ENCODE measurements around the gene ZBTB38. TPM values are rescaled to one million over a fixed set of nuclear protein-coding genes. Genes with fewer than 3 reads are reported as not detected.

The ZBTB38 gene
- total and polyA plus RNA-seq, 10 donors, result 4.8 to 122 (median 58.5) TPM

GRCh38 chr3:141345528-141345927 is 22.8 kb upstream of the ZBTB38 start:
- no peak overlapping the region for H3K4me3 ChIP-seq
- H3K36me3 ChIP-seq, result no peaks in the 10 kb centered on the region
- H3K27ac ChIP-seq, result no peak overlapping the region
- H3K4me1 ChIP-seq, result no peaks in the 10 kb centered on the region
- intact Hi-C loops (cut with DNase I; ENCODE audit: low total_unique reads), result no loop called here
- peaks cover 0 to 9% (median 0%) of the 10 kb centered on the region in 8 donors for H3K9me3 ChIP-seq
- DNase-seq, result no peak
- 78 to 94% (median 82%) methylated on average over 2 of the region's 2 CpGs for WGBS, 5 donors
- H3K27me3 ChIP-seq (replicated peaks in 1 of 7), result no peaks in the 10 kb centered on the region
- TF ChIP-seq POLR2AphosphoS5 (IDR thresholded peaks at IDR 0.05) (no peak), CTCF (IDR thresholded peaks at IDR 0.05 in 8 of 11, conservative IDR thresholded peaks at IDR 0.05 in 3 of 11) (no peak), POLR2A (IDR thresholded peaks at IDR 0.05) (no peak)

GRCh38 chr3:141346007-141346406 is 22.3 kb upstream of the ZBTB38 start:
- no peaks in the 10 kb centered on the region for H3K36me3 ChIP-seq
- H3K4me1 ChIP-seq, result no peaks in the 10 kb centered on the region
- no peaks in the 10 kb centered on the region for H3K27me3 ChIP-seq (replicated peaks in 1 of 7)
- no peak overlapping the region for H3K27ac ChIP-seq
- peaks cover 0 to 9% (median 0%) of the 10 kb centered on the region in 8 donors for H3K9me3 ChIP-seq
- TF ChIP-seq CTCF (IDR thresholded peaks at IDR 0.05 in 8 of 11, conservative IDR thresholded peaks at IDR 0.05 in 3 of 11) (no peak), POLR2A (IDR thresholded peaks at IDR 0.05) (no peak), POLR2AphosphoS5 (IDR thresholded peaks at IDR 0.05) (no peak)
- DNase-seq, result no peak
- 79 to 87% (median 83%) methylated on average over 4 of the region's 4 CpGs for WGBS, 5 donors
- intact Hi-C loops (cut with DNase I; ENCODE audit: low total_unique reads), result no loop called here
- no peak overlapping the region for H3K4me3 ChIP-seq

GRCh38 chr3:141346418-141346817 is 21.9 kb upstream of the ZBTB38 start:
- DNase-seq, result no peak
- Histone ChIP-seq H3K27me3 (replicated peaks in 1 of 7) (no peaks in the 10 kb centered on the region), H3K4me3 (no peak overlapping the region), H3K27ac (no peak overlapping the region), H3K9me3 (peaks cover 0 to 9% (median 0%) of the 10 kb centered on the region in 8 donors), H3K36me3 (no peaks in the 10 kb centered on the region), H3K4me1 (no peaks in the 10 kb centered on the region)
- 39 to 68% (median 51%) methylated on average over 5 of the region's 5 CpGs for WGBS, 5 donors
- intact Hi-C loops (cut with DNase I; ENCODE audit: low total_unique reads), result no loop called here
- no peak for TF ChIP-seq POLR2A (IDR thresholded peaks at IDR 0.05)
- TF ChIP-seq CTCF (IDR thresholded peaks at IDR 0.05 in 8 of 11, conservative IDR thresholded peaks at IDR 0.05 in 3 of 11), result no peak
- TF ChIP-seq POLR2AphosphoS5 (IDR thresholded peaks at IDR 0.05), result no peak

- Histone ChIP-seq H3K4me1 (no peaks in the 10 kb centered on the region), H3K9me3 (peaks cover 0 to 9% (median 0%) of the 10 kb centered on the region in 8 donors), H3K36me3 (no peaks in the 10 kb centered on the region), H3K4me3 (no peak overlapping the region), H3K27me3 (replicated peaks in 1 of 7) (no peaks in the 10 kb centered on the region), H3K27ac (no peak overlapping the region)
- intact Hi-C loops (cut with DNase I; ENCODE audit: low total_unique reads), result no loop called here
- WGBS, 5 donors, result 59 to 69% (median 62%) methylated on average over 5 of the region's 5 CpGs
- DNase-seq, result no peak
- TF ChIP-seq CTCF (IDR thresholded peaks at IDR 0.05 in 8 of 11, conservative IDR thresholded peaks at IDR 0.05 in 3 of 11), result no peak
- no peak for TF ChIP-seq POLR2AphosphoS5 (IDR thresholded peaks at IDR 0.05)
- TF ChIP-seq POLR2A (IDR thresholded peaks at IDR 0.05), result no peak
These were observed 21.5 kb upstream of the ZBTB38 start for GRCh38 chr3:141346839-141347238.
